GM20000 (cell line): ENCODE results near the gene ZNF784.

ENCODE experiments used
- DNase-seq: peaks from one replicate; pipeline ENCODE4 v3.0.0; 2012; ENCODE audit warnings: low spot score
- TF ChIP-seq, protein P1 (sequence below): IDR thresholded peaks from 2 replicates; pipeline ENCODE4 v1.5.1; 2012; ENCODE audit warnings: mild to moderate bottlenecking, control low read depth; ENCODE audit errors: extremely low read depth, missing control alignments

ZNF784 gene

DNA sequence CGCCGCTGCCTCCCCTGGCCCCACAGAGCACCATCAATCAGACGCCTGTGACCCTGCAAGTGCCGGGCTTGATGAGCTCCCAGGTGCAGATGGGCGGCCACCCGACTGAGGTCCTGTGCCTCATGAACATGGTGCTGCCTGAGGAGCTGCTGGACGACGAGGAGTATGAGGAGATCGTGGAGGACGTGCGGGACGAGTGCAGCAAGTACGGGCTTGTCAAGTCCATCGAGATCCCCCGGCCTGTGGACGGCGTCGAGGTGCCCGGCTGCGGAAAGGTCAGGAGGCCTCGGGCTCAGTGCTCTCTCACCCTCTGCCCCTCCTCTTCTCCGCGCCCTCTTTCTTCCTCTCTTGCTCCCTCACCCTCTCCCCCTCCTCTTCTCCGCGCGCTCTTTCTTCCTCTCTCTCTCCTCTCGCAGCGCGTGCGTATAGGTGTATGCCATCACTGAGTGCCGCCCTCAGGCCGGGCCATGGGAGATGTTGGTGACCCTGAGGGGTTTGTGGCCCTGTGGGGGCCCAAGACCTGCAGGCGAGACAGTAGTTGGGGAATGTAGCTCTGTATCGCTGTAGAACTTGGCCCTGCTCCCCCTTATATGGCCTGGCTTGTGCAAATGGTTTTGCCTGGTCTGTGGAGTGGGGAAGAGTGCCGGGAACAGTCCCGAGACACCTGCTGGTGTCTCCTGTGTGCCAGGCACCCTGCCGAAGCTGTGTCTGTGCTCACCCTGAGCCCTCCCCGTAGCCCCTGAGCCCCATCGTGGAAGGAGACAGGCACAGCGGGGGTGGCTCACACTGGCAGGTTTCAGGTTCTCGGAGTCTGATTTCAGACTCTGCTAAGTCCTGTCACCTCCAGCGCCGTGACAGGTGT is 45.3 kb upstream of the ZNF784 start:
- TF ChIP-seq, protein P1, sequence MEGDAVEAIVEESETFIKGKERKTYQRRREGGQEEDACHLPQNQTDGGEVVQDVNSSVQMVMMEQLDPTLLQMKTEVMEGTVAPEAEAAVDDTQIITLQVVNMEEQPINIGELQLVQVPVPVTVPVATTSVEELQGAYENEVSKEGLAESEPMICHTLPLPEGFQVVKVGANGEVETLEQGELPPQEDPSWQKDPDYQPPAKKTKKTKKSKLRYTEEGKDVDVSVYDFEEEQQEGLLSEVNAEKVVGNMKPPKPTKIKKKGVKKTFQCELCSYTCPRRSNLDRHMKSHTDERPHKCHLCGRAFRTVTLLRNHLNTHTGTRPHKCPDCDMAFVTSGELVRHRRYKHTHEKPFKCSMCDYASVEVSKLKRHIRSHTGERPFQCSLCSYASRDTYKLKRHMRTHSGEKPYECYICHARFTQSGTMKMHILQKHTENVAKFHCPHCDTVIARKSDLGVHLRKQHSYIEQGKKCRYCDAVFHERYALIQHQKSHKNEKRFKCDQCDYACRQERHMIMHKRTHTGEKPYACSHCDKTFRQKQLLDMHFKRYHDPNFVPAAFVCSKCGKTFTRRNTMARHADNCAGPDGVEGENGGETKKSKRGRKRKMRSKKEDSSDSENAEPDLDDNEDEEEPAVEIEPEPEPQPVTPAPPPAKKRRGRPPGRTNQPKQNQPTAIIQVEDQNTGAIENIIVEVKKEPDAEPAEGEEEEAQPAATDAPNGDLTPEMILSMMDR, result no peak
- no peak for DNase-seq

DNA sequence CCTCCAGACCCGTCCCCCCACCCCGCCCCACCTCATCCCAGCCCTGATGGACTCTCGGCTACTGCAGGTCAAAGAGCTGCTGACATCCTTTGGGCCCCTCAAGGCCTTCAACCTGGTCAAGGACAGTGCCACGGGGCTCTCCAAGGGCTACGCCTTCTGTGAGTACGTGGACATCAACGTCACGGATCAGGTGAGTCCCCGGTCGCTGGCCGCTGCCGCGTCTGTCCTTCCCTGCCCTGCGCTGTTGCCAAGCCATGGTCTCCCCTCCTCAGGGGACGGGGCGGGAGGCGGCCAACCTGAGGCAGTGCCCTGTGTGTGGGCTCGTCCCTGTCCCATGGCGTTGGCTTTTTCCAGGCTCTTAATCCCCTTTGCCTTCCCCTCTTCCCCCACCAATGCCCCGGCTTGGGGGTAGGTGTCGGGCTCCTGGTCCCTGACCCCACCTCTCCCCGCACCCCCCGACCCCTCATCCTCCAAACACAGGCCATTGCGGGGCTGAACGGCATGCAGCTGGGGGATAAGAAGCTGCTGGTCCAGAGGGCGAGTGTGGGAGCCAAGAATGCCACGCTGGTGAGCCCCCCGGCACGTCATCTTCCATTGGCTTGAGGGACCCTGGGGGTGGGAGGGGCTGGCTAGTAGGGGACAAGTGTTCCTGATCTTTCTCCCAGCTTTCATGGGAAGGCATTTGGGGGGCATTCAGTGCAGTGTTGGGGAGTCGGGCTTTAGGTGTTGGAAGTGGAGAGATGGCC is 44.4 kb upstream of the ZNF784 start:
- TF ChIP-seq, protein P1, result no peak
- no peak for DNase-seq

DNA sequence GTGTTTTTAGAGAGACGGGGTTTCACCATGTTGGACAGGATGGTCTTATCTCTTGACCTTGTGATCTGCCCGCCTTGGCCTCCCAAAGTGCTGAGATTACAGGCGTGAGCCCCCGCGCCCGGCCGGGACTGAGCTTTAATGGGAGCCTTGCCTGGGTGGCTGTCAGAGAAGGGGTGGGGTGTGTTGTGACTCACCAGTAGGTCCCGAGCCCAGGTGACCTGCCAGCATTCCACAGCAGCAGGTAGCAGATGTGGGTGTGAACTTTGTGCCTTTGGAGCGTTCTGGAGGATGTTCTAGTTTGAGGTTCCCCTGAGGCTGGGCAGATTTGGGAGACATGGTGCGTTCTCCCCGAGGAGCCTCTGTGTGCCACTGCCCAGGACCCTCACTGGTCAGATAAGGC is 43.6 kb upstream of the ZNF784 start:
- TF ChIP-seq, protein P1, result no peak
- no peak for DNase-seq

DNA sequence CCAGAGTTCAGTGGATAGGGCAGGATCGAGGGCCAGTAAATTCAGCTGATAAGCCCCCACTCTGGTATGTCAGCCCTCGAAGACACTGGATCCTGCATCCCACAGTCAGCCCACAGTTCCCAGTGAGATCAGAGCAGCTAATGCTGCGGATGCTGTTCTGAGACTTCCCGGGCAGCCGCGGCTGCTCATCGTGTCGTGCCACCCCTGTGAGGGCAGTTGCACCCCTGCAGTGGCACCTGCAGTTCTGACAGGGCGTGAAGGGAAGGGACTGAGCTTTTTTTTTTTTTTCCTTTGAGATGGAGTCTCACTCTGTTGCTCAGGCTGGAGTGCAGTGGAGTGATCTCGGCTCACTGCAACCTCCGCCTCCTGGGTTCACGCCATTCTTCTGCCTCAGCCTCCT is 43.1 kb upstream of the ZNF784 start:
- TF ChIP-seq, protein P1, result no peak
- no peak for DNase-seq

DNA sequence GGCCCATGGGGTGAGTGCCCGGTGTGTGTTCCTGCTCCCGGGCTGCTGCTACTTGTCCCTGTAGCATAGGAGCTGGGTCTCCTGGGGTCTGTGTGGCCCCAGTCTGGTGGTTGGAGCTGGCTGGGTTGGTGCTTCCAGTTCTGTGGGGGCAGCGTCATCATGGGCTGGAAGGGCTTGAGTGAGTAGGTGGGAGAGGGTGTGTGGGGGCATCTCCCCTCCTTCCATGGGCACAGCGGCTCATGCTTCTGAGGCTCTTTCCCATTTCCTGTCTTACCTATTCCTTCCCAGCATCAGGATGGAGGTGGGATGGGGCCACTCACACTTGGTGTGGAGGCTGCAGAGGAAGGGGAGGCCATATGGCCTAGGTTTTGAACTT is 42.6 kb upstream of the ZNF784 start:
- TF ChIP-seq, protein P1, result no peak
- DNase-seq, result no peak

DNA sequence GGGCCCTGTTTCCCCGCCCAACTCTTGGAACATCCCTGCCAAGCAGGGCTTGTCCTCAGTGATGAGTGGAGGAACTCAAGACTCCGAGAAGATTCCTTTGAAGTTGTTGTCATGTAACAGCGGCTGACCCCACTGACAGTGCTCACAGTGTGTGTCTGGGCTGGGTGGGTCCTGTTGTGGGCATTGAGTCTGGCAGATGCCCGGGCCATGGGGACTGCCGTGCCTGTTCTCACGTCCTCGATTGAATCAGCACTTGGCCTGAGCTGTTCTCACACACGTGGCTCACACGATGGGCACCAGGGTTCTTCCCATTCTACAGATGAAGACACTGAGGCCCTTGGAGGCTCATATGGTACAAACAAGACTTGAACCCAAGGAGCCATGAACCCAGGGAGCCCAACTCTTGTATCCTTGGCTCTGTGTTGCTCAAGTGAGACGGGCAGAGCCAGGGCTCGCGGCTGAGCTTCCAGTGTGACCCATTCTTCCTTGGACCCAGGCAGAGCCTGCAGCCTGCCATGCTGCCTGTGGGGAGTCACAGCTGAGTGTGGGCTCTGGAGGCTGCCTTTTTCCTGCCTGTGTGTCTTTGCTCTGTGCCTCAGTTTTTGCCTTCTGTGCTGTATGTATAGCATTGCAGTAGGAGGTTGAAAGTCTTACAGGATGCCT is 42.1 kb upstream of the ZNF784 start:
- DNase-seq, result no peak
- TF ChIP-seq, protein P1, result no peak
